GDM1 (cell line): ENCODE results near the gene LY86.
"Not testable (repeated sequence)": the region's sequence is repeated elsewhere in the genome, so short reads cannot be mapped to it uniquely, and the experiment has no call there.

Experiments
- DNase-seq: peaks from one replicate; lab custom pipeline; 2025; lab: John Stamatoyannopoulos, UW

The LY86 gene

DNA sequence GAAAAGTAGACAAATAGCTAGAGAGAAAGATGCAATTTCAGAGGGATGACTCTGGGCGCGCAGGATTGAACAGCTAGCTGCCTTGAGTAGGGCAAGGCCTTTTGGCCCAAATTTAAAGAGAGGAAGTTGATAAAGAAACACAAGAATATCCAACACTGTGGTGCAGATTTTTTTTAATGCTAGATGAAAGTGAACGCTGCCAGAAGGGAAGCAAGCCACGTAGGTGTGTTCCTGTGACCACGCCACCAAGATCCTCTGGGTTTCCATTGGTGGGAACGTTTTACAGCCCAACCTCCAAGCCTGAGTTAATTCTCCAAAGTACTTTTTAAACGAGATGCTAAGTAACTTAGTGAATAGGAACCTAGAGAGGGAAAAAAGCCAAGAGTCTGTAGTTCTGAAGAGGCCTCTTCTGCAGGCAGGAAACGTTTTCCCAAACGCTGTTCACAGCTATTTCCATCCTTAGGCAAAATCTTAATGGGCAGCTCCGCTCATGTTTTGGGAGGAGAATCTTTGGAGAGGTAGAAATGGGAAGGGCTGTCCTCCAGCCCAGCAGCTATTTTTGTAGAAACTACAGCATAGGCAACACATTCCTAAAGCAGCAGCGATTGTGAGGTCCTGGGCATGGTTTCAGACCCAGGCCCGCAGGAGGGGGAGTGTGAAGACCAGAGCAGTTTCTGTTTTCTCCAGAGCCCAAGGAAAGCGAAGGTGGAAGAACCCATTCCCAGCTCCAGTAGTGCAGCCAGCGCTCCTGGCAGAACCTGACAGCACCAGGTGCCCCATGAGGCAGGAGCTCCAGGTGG is 8.2 kb downstream of the LY86 start:
- DNase-seq: peak; percentile 43

DNA sequence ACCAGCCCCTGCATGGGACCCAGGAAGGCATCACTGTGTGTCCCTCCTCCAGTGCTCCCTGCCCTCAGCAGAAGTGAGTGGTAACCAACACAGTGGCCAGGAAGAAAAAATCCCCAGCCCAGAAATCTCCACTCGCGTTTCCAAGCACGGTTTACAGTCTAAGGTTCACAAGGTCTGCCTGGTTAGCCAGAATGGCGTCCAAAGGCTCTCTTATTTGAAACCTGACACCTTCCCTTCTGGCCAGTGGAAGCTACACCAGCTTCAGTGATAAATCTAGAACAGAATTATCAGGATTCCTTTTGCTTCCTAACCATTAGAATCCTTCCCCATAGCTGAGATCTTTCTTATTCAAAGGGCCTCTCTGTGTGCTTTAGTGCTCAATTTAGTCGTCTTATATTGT is 9.2 kb downstream of the LY86 start:
- DNase-seq: no peak

DNA sequence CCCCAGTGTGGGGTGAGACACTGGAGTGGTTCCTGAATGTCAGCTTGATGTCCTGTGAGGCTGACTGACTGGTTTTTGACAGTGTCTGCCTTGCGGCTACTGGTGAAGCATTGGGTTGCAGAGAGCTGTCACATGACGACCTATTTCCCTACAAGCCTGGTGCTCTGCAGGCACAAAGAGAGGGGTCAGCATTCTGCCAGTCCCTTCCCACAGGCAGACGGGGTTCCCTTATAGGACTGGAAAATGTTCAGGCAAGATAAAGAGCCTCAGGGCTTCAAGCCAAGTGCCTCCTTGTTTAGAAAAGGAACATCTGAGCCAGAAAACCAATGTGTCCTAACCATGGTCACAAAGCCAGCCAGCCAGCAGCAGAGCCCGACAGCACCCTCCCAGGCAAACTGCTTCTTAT is 11.0 kb downstream of the LY86 start:
- no peak for DNase-seq

DNA sequence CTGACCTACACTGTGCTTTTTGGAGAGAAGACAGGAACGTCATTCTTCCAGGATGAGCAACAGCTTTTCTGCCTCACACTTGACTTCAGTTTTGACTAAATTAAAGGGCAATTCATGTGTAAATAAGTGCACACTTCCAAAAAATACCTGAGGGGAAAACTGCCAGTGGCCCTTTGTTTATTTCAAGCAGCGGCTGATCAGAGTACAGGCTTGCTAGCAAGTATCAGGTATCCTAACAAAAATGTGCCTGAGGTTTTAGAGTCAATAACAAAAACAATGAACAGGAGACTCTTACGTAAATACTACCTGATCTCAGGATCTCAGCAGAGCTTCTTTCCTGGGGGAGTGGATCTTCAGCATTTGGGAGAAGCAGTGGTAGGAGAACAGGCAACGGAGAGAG is 12.4 kb downstream of the LY86 start:
- no peak for DNase-seq

DNA sequence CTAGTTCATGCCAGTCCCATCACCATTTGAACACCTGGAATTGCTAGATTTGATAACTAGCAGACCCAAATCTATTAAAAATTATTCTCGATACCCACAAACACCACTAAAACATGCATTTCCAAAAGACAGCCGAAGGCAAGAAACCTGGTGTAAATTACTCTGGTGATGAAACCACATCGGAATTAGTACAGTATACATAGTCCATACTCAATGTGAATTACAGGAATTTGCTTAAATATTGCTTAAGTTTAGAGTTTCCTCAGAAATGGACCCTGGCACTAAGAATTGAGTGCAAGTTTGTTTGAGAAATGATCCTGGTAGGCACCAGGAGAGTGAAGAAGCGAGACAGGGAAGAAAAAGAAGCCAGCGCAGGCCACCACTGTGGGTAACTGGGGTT is 13.7 kb downstream of the LY86 start:
- no peak for DNase-seq

DNA sequence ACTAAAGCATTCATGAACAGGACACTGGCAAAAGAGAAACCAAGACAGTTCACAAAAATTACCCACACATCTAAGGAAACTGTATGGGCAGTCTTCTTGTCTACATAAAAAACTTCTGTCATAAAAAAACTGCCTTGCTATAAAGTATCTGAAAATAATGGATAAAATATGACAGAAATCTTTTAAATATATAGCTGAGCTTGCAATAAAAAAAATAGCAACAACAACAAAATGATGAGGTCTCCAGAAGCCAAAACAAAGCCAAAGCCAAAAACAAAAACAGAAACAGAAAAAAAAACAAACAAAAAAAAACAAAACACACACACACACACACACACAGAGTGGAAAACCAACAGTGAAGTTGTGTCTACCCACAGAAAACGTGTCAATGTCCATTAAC is 14.8 kb downstream of the LY86 start:
- DNase-seq: no peak

DNA sequence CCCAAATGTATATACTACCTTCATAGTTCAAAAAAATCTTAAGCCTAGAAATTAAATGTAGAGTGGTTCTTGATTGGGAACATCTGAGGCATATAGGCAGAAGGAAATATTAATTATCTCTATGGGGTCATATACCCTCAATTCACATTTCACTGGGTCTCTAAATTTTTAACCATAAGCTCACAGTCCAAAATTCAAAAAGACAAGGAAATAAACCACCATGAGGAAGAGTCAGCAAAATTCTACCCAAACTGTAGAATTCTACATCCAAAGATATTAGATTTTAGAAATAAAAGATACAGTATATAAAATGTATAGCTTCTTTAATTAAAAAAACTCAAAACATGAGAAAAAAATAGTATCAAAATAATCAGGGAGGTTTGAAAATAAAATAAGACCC is 15.5 kb downstream of the LY86 start:
- no peak for DNase-seq

DNA sequence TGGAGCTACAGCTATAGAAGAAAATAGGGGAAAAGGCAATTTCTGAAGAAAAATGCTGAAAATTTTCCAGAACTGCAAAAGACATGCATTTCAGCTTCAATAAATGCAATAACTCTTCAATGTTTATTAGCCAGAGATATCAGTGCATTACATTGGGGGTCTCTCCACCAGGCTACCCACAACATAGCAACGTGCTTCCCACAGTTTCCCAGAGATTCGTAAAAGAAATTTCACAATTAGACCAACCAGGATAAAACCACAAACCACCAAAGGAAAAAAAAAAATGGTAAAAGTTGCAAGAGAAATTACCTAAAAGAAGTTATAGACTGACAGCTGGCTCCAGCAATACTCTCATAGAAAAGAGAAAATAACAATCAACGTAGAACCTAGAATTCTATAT is 16.0 kb downstream of the LY86 start:
- DNase-seq: no peak

DNA sequence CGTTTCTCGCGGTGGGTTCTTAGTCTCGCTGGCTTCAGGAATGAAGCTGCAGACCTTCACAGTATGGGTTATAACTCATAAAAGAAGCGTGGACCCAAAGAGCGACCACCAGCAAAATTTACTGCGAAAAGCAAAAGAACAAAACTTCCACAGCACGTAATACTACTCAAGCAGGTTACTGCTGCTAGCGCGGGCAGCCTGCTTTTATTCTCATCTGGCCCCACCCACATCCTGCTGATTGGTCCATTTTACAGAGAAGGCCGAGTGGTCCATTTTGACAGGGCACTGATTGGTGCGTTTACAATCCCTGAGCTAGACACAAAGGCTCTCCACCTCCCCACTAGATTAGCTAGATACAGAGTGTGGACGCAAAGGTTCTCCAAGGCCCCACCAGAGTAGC is 17.4 kb downstream of the LY86 start:
- no peak for DNase-seq

DNA sequence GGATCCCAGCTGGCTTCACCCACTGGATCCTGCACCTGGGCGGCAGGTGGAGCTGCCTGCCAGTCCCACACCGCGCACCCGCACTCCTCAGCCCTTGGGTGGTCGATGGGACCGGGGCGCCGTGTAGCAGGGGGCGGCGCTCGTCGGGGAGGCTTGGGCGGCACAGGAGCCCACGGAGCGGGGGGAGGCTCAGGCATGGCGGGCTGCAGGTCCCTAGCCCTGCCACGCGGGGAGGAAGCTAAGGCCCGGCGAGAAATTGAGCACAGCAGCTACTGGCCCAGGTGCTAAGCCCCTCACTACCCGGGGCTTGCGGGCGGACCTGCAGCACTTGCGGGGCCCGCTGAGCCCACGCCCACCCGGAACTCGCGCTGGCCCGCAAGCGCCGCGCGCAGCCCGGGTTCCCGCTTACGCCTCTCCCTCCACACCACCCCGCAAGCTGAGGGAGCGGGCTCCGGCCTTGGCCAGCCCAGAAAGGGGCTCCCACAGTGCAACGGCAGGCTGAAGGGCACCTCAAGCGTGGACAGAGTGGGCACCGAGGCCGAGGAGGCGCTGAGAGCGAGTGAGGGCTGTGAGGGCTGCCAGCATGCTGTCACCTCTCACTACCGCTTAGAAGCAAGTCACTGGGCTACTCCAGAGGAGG is 18.0 kb downstream of the LY86 start:
- DNase-seq: not testable (repeated sequence)

DNA sequence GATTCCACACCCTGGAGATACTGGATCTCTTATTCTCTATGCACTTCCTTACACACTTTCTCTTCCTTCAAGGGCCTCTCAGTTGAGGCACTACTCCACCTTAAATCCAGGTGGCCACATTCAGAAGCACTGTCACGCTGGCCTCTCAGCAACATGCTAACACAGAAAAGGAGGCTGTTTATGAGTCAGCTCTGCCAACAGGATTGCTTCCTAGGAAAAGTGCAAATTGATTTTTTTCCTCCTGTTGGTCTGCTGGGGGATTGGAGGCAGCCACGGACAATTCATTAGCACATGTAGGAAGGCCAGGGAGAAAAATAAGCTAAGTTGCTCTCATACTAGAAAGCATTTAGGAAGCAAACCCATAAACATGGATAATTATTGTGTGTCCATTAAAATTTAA is 20.9 kb downstream of the LY86 start:
- DNase-seq: no peak

DNA sequence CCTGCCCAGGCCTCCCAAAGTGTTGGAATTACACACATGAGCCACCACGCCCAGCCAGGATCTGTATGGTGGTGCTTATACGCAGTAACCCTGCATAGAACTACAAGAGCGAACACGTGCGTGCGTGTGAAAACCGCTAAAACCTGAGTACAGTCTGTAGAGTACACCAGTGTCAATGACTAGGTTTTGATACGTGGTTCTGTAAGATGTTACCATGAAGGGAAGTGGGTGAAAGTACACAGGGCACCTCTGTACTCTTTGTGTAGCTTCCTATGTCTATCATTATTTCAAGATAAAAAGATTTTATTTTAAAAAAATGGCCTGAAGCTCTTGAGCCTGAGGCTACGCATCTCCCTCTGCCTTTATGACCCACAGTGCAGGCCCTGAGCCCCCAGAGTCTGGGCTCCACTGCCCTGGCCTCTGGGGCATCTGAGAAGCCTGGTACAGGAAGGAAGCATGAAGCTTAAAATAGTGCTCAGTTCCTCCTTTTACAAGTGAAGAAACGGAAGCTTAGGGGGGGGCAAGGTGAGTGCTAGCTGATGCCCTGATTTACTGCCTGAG is 21.6 kb downstream of the LY86 start:
- DNase-seq: peak; percentile 60

DNA sequence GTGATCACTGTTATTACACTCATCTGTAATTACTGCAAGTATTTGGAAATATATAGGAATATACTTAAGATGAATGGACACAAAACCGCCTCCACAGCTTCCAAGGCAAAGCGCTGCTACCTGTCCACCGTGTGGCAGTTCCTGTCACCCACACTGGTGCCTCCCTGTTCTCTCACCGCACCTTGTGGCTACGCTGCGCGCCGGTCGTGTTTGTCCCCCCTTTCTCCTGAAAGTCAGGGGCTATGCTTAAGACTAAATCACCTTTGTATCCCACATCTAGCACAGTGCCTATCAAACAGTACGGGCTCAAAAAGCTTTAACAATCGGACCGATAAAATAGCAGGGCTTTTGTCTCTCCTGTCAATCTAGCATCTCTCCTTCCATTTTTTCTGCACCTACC is 23.0 kb downstream of the LY86 start:
- no peak for DNase-seq

DNA sequence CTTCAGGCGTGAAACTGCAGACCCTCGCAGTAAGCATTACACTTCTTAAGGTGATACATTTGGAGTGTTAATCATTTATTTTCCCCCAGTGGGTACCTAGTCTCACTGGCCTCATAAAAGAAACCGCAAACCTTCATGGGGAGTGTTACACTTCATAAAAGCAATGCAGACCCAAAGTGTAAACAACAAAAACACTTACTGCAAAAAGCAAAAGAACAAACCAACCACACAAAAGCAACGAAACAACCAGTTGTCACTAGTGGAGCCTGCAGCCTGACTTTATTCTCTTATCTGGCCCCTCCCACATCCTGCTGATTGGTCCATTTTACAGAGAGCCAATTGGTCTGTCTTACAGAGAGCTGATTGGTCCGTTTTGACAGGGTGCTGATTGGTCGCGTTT is 23.8 kb downstream of the LY86 start:
- DNase-seq: no peak

DNA sequence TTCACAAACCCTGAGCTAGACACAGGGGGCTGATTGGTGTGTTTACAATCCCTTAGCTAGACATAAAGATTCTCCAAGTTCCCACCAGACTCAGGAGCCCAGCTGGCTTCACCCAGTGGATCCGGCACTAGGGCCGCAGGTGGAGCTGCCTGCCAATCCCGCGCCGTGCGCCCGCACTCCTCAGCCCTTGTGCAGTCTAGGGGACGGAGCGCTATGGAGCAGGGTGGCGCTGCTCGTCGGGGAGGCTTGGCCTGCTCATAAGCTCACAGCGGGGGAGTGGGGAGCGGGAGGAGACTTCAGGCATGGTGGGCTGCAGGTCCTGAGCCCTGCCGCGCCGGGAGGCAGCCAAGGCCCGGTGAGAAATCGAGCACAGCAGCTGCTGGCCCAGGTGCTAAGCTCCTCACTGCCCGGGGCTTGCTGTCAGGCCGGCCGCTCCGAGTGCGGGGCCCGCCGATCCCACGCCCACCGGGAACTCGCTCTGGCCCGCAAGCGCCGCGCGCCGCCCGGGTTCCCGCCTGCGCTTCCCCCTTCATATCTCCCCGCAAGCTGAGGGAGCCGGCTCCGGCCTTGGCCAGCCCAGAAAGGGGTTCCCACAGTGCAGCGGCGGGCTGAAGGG is 24.7 kb downstream of the LY86 start:
- DNase-seq: not testable (repeated sequence)

DNA sequence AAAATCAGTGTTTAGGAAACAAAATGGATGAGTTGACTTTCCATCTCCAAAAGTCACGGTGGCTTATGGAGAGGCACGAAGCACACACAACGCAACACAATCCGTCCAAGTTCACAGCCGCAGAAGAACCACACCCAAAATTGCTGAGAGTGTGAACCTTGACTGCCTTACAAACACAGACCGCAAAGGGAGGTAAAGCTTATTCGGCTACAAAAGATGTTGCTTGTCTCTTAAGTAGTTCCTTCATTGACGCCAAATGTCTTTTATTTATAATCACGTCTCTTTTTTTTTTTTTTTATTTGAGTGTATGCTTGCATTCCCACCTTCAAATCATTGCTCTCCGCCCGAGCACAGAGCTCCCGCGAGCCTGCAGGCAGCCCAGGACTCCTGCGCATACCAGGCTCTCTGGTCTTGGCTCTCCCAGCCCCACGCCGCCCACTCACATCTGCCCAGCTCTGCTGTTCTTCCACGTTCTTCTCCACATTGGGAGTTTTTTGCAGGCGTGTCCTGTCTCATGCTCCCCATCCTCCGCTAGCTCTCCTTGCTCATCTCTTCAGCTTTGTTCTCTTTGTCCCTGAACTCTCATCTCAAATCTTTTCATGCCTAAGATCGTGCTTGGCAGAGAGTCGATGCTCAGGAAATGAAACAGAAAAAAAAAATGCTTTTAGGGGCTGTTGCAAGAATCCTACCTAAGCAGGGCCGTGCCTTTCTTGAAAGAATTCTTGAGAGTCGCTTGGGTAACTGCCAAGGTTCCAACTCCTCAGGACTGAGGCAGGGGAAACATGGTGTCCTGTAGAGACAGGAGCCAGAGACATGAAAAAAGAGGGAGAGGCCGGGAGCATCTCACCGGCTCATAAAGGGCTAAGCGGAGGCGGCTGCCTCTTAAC is 25.8 kb downstream of the LY86 start:
- DNase-seq: no peak

DNA sequence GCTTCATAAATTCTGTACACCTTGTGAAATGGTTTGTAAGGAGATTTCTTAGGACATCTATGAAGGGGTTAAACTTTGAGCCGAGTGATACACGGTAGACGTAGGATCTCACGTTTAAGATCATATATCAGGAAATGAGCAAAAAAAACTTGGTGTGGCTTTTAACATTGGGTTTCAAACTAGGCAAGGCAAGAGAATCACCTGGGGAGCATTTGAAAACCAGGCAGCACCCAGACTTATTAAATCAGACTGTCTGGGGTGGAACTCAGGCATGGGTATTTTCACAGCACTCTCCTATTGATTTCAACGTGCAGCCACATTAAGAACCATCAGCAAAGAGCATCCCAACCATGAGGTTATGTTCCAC is 26.4 kb downstream of the LY86 start:
- no peak for DNase-seq

DNA sequence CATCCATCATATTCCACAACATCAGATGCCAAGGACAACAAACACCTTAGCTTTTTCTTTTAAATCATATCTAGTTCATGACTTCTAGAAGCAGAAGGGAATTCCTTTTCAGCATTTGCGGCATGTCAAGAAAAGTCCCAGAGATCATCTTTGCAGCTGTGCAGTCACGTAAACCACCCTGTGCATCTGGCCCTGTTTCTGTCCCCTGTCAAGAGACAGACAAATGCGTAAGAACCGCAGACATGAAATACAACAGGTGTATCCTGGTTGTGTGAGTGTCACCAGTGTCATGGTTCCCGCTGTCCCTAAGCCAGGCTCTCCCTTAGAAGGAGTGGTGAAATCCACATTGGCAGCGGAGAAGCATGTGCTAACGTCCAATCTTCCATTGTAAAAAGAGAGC is 28.1 kb downstream of the LY86 start:
- no peak for DNase-seq

DNA sequence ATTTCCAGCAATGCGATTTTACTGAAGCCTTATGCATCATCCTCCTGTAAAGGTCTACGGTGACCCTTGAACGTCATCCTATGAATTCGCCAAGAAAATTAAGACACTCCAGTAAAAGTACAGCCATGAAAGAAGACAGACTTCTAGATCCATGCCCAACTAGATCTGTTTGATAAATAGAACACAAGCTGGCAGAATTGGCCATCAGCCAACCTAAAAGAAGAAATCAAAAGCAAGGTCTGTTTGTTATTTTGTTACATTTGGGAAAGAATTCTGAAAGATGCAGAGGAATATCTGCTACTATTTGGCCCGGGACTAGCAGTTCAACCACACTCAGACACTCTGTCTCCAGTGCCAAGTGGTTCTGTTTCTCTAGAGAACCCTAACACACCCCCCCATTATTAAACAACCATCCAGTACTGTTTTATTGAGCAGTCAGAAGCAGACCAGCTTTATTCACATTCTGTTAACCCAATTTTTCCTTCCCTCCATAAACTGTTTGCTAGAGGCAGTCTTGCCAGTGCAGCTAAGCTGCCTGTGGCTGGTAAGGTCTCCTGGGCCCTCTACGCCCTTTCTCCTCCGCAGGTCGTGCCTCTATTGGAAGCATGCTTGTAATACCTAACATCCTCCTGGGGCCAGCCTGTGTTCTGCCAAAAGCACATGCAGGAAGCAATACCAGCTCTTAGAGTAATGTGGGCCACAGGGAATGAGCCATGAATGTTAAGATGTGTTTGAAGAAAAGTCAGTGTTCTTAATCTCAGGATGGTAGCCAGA is 30.7 kb downstream of the LY86 start:
- no peak for DNase-seq

DNA sequence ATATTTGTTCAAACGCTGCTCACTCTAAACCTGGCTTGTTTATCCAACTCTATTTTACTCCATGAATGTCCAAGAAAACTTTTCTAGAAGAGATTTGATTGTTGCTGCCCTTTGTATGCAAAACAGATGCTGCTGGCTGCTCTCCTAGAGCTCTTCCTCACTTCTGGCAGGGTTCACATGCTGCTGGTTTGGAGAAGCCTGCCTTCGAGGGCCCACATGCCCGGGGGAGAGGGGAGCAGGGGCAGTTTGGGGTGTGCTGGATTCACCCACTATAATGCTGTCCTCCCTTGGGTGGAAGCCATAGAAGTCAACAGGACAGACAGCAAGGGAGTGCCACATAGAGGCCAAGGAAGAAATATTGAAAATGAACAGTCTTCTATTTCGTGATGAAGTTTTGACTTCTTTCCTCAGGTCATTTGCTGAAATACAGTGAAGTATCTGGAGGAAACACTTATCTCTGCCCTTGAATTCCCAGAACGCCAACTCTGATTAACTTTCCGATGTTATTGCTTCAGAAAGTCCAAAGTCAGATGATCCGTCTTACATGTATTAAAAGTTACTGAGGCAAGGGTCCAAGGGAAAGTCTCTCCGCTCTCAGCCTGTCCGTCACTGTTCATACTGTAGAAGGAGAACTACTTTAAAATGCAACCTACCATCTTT is 32.4 kb downstream of the LY86 start:
- DNase-seq: no peak

DNA sequence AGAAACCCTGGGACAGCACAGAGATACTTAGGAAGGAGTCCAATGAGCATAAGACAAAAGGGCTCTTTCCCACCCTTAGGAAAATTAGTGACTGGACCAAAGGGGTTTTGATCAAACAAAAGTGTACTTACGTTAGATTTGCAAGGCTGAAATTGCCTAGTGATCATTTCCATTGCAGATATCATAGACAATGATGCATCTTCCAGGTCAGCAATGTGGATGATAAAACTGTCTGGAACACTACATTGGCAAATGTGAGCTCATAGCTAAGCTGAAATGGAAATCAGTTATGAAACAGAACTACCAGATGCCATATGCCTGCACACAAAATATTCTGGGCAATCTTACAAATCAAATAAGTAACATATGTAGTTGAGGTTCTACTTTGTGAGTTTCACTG is 34.0 kb downstream of the LY86 start:
- DNase-seq: no peak
